Lower leg skin (tissue), 4 donors: Measurements from ENCODE around the gene ACOX1. TPM values are rescaled to one million over a fixed set of nuclear protein-coding genes. Genes with fewer than 3 reads are reported as not detected.
A peak's percentile ranks its signal among the peaks of the same experiment; 100 is the strongest.

Experiments used
- DNase-seq, 2 donors: peaks; one replicate each; pipeline ENCODE4 v3.0.0-alpha.2; 2019; ENCODE audit warnings: low spot score in 2 of 2
- H3K4me3 ChIP-seq: fragments of 200-600 bp; sonication (generic); 2 replicates; pipeline ENCODE4 v1.5.1; 2017; ENCODE audit warnings: mild to moderate bottlenecking, low read depth; ENCODE audit not compliant: poor library complexity, severe bottlenecking
- POLR2A ChIP-seq, 2 donors: fragments of 450-650 bp; IDR thresholded peaks; one replicate each; pipeline ENCODE4 v1.6.1; 2016 to 2017; ENCODE audit warnings: antibody characterized with exemption in 2 of 2, mild to moderate bottlenecking in 1 of 2, moderate library complexity in 1 of 2
- WGBS, 2 donors: methylation state at CpG; one replicate each; pipeline ENCODE4 v1.1.5; 2018; 5-methylcytosine and 5-hydroxymethylcytosine counted together
- intact Hi-C: fragments of 100-400 bp; cut with DNase I; formaldehyde crosslinking; loops from one replicate; pipeline ENCODE4 v1.15.0; 2023; ENCODE audit warnings: low total_unique reads
- total RNA-seq, 4 donors: library from RNA; depleted of rRNA; stranded (reverse); fragments of >200 nt; gene quantifications; one replicate each; pipeline ENCODE4 v1.1.0, GENCODE V29; 2016
- TF ChIP-seq, protein P1 (sequence below), 3 donors: fragments of 450-650 bp; IDR thresholded peaks; one replicate each; pipeline ENCODE4 v1.5.1; 2016; ENCODE audit warnings: antibody characterized with exemption in 3 of 3, mild to moderate bottlenecking in 3 of 3, moderate library complexity in 2 of 3

ACOX1 gene
- total RNA-seq, 4 donors from 2014 or later, result 71.2 to 102 (median 81.3) TPM

DNA sequence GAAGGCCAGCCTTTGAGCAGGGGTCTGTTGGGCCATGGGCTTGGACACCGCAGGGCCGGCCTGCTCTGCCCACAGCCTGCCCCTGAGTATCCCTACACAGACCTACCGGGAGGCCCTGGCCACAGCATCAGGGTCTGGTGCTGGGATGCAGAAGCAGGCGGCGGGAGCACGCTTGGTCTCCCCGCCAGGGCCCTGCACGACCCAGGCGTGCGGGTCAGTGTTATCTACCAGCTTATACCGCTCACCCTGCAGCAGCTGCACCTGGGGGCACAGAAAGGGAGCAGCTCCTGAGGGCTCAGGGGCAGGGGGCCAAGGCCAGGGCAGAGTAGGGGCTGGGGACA, 39.3 kb upstream of the ACOX1 start:
- no peak for DNase-seq
- intact Hi-C loops, result no loop called here

DNA sequence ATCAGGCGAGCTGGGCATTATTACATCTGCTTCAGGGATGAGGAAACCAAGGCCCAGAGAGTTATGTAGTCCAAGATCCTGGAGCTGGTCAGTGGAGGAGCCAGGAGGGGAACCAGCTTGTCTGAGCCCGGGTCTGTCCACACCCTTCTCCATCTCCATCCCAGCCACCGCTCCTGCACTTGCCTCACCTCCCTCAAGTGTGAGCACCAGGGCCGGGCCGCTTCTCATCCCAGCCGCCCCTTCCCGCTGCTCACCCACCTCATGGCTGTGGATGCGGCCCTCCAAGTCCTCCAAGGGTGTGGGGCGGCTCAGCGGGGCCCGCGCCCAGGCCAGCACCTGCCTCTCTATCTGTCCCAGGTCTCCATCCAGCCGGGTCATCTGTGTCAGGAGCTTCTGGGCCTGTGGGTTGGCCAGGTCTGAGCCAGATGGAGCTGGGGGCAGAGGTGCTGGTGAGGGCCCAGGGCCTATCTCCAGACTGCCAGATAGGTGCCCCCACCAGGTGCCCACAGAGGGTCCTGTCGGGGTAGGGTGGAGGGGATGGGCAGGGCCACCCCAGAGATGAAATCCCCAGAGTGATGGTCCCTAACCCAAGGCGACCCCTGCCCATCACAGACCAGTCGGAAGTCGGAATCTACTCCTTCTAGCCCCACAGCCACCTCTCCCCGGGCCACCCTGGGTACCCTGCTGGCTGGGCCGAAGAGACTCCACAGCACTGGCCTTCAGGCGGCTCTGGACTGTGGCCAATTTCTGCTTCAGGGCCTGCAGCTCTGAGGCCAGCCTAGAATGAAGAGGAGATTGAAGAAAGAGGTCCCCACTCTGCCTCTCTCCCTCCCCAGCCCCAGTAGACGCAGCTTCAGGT, 38.7 kb upstream of the ACOX1 start:
- TF ChIP-seq, protein P1, sequence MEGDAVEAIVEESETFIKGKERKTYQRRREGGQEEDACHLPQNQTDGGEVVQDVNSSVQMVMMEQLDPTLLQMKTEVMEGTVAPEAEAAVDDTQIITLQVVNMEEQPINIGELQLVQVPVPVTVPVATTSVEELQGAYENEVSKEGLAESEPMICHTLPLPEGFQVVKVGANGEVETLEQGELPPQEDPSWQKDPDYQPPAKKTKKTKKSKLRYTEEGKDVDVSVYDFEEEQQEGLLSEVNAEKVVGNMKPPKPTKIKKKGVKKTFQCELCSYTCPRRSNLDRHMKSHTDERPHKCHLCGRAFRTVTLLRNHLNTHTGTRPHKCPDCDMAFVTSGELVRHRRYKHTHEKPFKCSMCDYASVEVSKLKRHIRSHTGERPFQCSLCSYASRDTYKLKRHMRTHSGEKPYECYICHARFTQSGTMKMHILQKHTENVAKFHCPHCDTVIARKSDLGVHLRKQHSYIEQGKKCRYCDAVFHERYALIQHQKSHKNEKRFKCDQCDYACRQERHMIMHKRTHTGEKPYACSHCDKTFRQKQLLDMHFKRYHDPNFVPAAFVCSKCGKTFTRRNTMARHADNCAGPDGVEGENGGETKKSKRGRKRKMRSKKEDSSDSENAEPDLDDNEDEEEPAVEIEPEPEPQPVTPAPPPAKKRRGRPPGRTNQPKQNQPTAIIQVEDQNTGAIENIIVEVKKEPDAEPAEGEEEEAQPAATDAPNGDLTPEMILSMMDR (IDR thresholded peaks at IDR 0.05), result no peak
- no peak for TF ChIP-seq POLR2A (IDR thresholded peaks at IDR 0.05)
- no peak for DNase-seq
- 89 to 93% methylated on average over 20 to 21 of the region's 21 CpGs for WGBS, 2 donors
- H3K4me3 ChIP-seq, result no peak overlapping the region
- intact Hi-C loops, result no loop called here

More for the DNA sequence above, 39.3 kb upstream of the ACOX1 start:
- no peak overlapping the region for H3K4me3 ChIP-seq
- TF ChIP-seq POLR2A (IDR thresholded peaks at IDR 0.05), result no peak
- TF ChIP-seq, protein P1 (IDR thresholded peaks at IDR 0.05), result no peak
- 93 to 96% methylated on average over 3 to 11 of the region's 11 CpGs for WGBS, 2 donors

DNA sequence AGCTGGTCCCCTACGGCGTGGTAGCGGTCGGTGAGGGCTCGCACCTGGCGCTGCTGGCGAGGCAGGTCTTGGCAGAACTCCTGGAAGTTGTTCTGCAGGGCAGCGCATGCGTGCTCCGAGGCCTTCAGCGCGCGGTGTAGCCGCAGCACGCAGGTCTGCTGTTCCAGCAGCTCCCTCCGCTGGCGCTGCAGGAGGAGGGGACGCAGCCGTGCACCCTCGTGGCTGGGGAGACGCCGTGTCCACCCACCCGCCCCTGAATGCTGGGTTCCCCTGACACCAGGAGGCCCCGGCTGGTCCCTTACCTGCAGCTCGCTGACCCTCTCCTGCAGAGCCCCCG, 35.9 kb upstream of the ACOX1 start:
- DNase-seq, result no peak
- intact Hi-C loops, result loop anchor here (5.0 kb wide), 1 partner anchor 47 kb away; no protein-coding TSS in a partner anchor

DNA sequence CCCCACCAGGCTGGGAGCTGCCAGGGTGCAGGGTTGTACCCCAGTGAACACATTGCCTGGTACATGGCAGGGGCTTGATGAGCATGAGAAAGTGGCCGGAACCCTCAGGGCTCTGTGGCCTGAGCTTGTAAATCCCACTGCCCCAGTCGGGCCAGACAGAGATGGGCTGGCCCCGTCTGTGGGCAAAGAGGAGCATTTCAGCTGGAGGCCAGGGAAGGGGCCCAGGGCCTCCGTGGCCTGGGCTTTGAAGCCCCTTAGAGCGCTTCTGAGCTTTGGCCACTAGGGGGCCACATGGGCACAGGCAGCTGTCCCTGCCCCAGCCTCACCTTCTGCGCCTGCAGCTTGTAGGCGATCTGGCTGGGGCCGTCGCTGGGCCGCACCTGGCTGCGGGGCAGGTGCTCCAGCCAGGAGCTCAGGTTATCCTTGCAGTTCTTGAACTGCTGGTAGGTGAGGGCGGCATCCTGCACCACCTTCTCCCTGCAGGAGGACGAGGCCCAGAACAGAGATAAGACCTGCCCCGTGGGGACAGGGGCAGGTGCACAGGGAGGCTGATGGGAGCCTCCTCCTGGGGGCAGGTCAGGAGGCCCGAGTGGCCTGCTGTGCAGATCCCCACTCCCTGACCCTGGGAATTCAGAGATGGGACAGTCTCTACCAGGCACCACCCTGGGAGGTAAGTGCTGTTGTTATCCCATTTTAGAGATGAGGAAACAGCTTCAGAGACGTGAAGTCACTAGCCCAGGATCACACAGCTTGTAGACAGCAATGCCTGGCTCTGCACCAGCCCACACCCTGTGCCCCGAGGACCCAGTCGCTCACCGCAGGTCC, 35.3 kb upstream of the ACOX1 start:
- intact Hi-C loops, result loop anchor here (5.0 kb wide), 1 partner anchor 48 kb away; no protein-coding TSS in a partner anchor

More for the DNA sequence above, 35.9 kb upstream of the ACOX1 start:
- TF ChIP-seq, protein P1 (IDR thresholded peaks at IDR 0.05), result no peak
- WGBS, 2 donors, result 47% methylated on average over 3 of the region's 26 CpGs; no CpG with 5 or more reads in 1 of the 2 donors
- no peak overlapping the region for H3K4me3 ChIP-seq

DNA sequence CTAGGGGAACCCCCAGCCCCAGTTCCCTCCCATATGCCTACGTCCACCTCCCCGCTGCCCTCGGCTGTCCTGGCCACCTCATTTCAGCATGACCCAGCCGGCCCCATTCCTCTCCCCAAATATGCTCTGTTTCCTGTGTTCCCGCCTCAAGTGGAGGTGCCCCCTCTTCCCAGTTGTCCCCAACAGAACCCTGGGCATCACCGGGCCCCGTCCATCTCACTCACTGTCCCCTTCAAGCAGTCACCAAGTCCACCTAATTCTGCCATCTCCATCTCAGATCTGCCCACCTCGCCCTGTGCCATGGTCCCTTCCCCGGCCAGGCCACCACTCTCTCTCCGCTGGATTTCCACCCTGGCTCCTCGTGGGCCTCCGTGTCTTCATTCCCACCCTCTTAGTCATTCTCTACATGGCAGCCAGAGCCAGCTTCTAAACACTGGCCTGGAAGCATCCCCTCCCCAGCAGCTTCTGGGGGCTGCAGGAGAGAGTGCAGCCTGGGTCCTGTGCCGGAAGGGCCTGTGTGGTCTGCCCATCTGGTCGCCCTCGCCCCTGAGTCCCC, 34.5 kb upstream of the ACOX1 start:
- TF ChIP-seq POLR2A (IDR thresholded peaks at IDR 0.05), result no peak
- TF ChIP-seq, protein P1 (IDR thresholded peaks at IDR 0.05), result no peak
- no peak overlapping the region for H3K4me3 ChIP-seq
- 83 to 85% methylated on average over 15 of the region's 15 CpGs for WGBS, 2 donors
- DNase-seq, result no peak
- intact Hi-C loops, result loop anchor here (5.0 kb wide), 1 partner anchor 49 kb away; no protein-coding TSS in a partner anchor

More for the DNA sequence above, 35.3 kb upstream of the ACOX1 start:
- 29 to 48% methylated on average over 9 to 10 of the region's 19 CpGs for WGBS, 2 donors
- no peak for TF ChIP-seq POLR2A (IDR thresholded peaks at IDR 0.05)
- TF ChIP-seq, protein P1 (IDR thresholded peaks at IDR 0.05), result peak in 2 of 3 donors; percentile 84 to 86
- H3K4me3 ChIP-seq, result no peak overlapping the region
- peak in 1 of 2 donors; percentile 33 for DNase-seq
